SU-DHL-6 (cell line): ENCODE results near the gene FRY.

Experiments
- CTCF ChIP-seq: fragments of 200-600 bp; sonication (generic); IDR thresholded peaks from one replicate; pipeline ENCODE4 v1.5.1; 2017; ENCODE audit warnings: antibody characterized with exemption, mild to moderate bottlenecking, low read length, moderate library complexity; ENCODE audit not compliant: insufficient read depth, poor library complexity, severe bottlenecking
- EZH2phosphoT487 ChIP-seq: fragments of 200-600 bp; sonication (generic), shearing (Covaris generic); conservative IDR thresholded peaks from 2 replicates; pipeline ENCODE4 v1.6.1; 2018; ENCODE audit warnings: mild to moderate bottlenecking, antibody characterized with exemption, low read length, moderate library complexity, mixed read lengths

- TF ChIP-seq CTCF (no peak), EZH2phosphoT487 (no peak)
Observed at GRCh38 chr13:32025730-32026129, 5.8 kb upstream of the FRY start.
